ENCODE results near the gene CARMIL1.

CARMIL1 gene

DNA sequence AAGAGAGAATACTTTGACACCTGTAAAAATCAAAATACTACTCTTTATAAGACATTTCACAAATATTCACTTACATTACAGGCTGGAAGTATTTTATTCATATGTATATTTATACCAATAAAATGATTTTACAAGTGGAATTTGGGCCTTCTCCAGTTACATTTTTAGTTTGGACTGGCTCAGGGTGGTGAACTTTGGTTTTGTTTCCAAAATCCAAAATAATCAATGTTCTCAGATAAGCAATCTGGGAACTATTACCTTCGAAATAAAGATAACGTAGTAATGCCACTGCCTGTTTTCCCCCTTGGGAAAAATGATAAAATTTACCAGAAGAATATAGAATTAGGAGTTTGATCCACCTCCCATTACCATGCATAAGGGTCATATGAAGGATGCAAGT lies 341.2 kb downstream of the CARMIL1 start:
- TF ChIP-seq GATA3 (IDR thresholded peaks at IDR 0.05; ENCODE audit: low read depth, low read length) (no peak), GATA2 (IDR thresholded peaks at IDR 0.05; ENCODE audit: low read depth, low read length) (no peak)

DNA sequence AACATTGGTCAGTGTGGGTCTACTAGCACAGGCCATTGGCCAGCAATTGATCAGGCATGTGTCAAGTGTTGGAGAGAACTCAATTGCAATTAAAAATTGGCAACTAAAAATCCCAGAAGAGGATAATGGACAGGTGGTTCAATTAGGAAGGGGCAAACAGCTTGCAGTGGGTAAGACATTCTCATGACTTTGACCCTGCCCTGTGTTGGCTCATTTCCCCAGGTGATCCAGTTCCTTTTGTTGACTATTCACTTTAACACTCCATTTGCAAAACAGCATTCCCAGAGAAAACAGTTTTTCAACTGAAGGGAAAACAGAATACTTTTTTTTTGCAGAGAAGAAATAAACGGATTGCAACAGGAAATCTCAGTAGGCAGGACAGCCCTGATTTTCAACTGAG lies 343.9 kb downstream of the CARMIL1 start:
- TF ChIP-seq GATA3 (IDR thresholded peaks at IDR 0.05; ENCODE audit: low read depth, low read length), result no peak
- TF ChIP-seq GATA2 (IDR thresholded peaks at IDR 0.05; ENCODE audit: low read depth, low read length), result no peak

- TF ChIP-seq GATA3 (IDR thresholded peaks at IDR 0.05; ENCODE audit: low read depth, low read length), result no peak
- TF ChIP-seq GATA2 (IDR thresholded peaks at IDR 0.05; ENCODE audit: low read depth, low read length), result peak; percentile 33; the same call in 1 of the 2 replicates
These were observed 344.7 kb downstream of the CARMIL1 start for GRCh38 chr6:25623879-25624278.

- TF ChIP-seq GATA3 (IDR thresholded peaks at IDR 0.05; ENCODE audit: low read depth, low read length) (no peak), GATA2 (IDR thresholded peaks at IDR 0.05; ENCODE audit: low read depth, low read length) (no peak)
These were observed 347.8 kb downstream of the CARMIL1 start for GRCh38 chr6:25627001-25627400.

DNA sequence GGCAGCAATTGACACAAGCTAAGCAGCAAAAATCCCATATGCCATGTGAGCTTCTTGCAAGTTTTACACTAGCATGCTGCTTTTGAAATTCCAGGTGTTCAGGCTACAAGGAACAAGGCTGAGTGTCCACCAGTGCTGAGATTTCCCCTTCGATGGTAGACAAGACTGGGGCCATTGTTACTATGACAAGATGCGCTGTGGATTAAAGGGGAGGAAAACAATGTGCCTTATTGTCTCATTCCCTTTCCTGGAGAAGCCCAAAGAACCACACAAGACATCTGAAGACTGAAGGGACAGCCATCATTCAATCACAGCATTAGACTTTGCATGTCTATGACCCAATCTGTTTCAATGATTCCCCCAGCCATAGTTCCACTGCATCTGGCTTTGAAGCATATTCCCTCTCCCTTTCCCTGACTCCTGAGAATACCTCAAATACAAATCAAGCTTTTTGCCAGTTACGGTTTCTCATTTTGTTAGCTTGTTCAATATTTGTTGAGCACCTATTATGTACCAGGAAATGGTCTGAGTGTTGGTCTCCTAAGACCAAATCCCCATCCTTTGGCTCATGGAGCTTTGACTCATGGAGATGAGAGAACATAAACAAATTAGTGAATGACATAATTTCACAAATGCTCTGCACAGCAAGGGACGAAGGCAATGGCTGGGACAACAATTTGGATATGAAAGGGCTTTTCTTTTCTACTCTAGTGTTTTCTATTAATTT lies 349.5 kb downstream of the CARMIL1 start:
- TF ChIP-seq GATA3 (IDR thresholded peaks at IDR 0.05; ENCODE audit: low read depth, low read length) (no peak), GATA2 (IDR thresholded peaks at IDR 0.05; ENCODE audit: low read depth, low read length) (no peak)

GRCh38 chr6:25629198-25629576 lies 350.0 kb downstream of the CARMIL1 start:
- TF ChIP-seq GATA2 (IDR thresholded peaks at IDR 0.05; ENCODE audit: low read depth, low read length) (peak; percentile 29; the same call in 1 of the 2 replicates), GATA3 (IDR thresholded peaks at IDR 0.05; ENCODE audit: low read depth, low read length) (no peak)

DNA sequence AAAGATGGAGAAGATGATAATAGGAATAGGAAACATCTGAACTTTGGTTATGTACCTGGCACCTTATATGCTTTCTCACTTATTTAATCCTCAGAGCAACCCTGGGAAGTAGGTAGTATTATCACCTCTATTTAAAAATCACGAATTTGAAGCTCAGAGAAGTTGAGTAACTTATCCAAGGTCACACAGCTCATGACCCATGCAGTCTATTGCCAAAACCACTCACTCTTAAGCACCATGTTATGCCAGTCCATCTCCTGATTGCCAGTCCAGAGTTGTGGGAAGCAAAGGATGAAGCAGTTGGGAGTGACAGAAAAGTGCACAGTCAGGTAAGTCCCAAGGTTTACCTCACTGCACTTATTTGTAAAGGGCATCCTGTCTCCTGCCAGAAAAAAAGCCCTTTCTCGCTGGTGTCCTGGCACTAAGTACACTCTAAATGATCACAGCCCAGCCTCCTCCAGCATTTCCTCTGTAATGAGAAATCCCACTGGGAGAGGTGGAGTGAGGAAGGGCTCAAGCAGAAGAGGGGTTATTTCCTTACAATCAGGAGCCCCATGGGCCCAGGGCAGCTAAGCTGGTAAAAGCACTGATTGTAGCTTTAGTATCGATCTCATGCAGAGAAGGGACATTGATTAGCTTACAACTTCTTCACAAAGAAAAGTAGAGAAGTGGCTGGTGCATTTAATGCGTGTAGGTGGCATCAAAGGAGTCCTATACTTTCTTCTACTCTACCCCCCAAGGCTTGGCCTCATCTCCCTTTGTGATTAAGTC lies 351.5 kb downstream of the CARMIL1 start:
- TF ChIP-seq GATA3 (IDR thresholded peaks at IDR 0.05; ENCODE audit: low read depth, low read length) (no peak), GATA2 (IDR thresholded peaks at IDR 0.05; ENCODE audit: low read depth, low read length) (no peak)

DNA sequence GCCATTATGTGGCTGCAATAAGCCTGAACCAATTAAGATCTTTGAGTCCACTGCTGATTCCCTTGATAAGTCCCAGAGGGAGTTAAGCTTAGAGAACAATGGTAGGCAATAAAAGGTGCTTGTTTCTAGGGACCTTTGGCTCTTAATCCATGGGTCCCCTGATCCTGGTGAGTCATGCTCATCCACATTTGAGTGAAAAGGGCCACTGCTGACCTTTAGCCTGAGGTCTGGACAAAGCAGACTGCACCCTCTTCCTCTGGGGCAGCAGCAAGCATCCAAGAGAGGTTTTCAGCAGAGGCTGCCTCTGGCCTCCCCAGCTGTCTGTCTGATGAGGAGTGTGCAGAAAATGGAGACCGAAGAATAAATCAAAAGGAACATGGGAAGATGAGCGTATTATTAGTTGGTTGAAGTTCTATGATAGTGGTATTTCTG lies 356.7 kb downstream of the CARMIL1 start:
- TF ChIP-seq GATA2 (IDR thresholded peaks at IDR 0.05; ENCODE audit: low read depth, low read length) (peak; percentile 56; the same call in 1 of the 2 replicates), GATA3 (IDR thresholded peaks at IDR 0.05; ENCODE audit: low read depth, low read length) (0 out of 2 replicates have a peak, but pooled peaks have one; percentile 30)

DNA sequence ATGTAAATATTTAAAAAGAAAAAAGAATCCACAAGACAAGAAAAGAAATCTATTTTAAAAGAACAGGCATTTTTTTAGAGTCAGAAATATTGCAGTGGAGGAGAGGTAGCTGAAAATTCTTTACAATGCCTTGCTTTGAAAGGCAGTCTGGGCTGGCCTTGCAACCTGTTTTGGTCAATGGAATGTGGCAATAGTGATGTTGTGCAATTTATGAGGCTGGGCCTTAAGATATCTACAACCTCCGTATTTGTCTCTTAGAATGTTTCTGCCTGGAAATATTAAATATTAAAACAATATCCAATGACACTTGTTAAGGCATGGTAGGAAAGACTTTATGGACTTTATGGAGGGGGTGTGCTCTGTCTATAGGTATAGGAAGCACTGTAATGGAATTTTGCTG lies 358.0 kb downstream of the CARMIL1 start:
- TF ChIP-seq GATA2 (IDR thresholded peaks at IDR 0.05; ENCODE audit: low read depth, low read length) (no peak), GATA3 (IDR thresholded peaks at IDR 0.05; ENCODE audit: low read depth, low read length) (no peak)

DNA sequence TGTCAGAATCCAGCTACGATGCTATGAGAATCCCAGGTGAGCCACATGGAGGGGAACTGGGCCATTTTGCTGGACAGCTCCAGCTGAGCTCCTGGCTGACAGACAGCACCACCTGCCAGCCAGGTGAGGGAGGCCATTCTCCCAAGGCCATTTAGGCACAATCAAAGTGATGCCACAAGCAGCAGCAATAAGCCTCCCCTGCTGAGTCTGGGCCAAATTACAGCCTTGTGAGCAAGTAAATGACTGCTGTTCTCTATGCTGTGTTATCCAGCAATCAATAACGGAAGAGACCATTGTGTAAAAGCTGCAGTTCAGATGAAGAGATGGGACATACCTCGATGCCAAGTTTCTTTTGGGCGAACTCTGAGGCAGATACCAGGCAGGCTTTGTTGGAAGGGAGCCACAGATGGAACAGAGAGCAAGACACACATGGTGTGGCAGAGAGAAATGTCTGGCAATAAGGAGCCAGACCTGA lies 358.8 kb downstream of the CARMIL1 start:
- TF ChIP-seq GATA3 (IDR thresholded peaks at IDR 0.05; ENCODE audit: low read depth, low read length), result peak; percentile 64
- TF ChIP-seq GATA2 (IDR thresholded peaks at IDR 0.05; ENCODE audit: low read depth, low read length), result peak; percentile 88

DNA sequence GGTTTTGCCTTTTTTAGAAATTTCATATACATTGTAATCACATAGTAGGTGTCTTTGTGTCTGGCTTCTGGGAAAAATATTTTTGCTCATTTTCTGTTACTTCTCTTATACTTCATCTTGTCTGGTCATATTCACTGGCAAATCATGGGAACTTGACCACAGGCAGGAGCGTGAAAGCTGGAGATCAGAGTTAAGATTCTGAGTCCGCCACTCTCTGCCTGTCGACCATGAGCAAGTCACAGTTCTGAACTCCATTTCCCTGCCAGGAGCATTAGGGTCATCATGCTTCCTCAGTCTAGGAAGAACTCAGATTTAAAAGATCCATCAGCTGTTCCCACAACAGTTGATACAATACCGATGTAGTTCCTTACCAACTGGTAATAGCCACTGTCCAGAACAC lies 360.5 kb downstream of the CARMIL1 start:
- TF ChIP-seq GATA2 (IDR thresholded peaks at IDR 0.05; ENCODE audit: low read depth, low read length) (no peak), GATA3 (IDR thresholded peaks at IDR 0.05; ENCODE audit: low read depth, low read length) (no peak)

DNA sequence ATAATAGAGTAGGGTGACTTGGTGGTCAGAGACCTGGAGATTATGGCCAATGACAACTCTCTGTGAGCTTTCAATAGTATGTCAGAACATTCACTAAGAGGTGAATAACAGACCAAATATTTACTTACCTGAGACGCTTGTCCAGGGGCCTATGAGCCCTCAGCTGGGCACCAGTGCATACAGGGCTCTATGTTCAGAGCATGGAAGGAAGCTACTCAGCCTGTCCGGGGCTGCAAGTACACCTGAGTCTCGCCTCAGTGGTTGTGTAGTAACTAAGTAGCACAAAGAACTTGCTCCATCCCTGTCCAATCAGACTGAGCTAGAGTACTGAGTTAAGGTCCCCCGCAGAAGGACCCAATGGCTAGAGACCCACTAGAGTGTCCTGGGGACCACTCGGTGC lies 361.3 kb downstream of the CARMIL1 start:
- TF ChIP-seq GATA3 (IDR thresholded peaks at IDR 0.05; ENCODE audit: low read depth, low read length), result no peak
- no peak for TF ChIP-seq GATA2 (IDR thresholded peaks at IDR 0.05; ENCODE audit: low read depth, low read length)

DNA sequence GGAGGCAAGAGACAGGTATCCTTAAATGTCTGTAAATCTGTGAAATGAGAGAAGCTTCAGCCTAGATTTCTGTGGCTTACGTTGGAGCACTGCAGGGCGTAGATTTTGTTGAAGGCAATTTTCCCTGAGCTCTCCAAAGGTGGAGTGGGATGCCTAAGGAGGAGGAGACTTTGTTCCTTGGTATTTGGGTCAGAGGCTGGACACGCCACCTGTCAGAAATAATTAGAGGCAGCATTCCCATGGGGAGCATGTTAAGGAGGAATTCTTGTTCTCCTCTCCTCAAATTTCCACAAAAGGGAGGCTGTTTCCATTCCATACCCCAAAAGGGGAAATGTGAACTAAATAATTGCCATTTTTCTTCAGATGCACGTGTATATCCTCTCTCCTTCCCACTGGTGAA lies 361.7 kb downstream of the CARMIL1 start:
- TF ChIP-seq GATA2 (IDR thresholded peaks at IDR 0.05; ENCODE audit: low read depth, low read length) (no peak), GATA3 (IDR thresholded peaks at IDR 0.05; ENCODE audit: low read depth, low read length) (no peak)

DNA sequence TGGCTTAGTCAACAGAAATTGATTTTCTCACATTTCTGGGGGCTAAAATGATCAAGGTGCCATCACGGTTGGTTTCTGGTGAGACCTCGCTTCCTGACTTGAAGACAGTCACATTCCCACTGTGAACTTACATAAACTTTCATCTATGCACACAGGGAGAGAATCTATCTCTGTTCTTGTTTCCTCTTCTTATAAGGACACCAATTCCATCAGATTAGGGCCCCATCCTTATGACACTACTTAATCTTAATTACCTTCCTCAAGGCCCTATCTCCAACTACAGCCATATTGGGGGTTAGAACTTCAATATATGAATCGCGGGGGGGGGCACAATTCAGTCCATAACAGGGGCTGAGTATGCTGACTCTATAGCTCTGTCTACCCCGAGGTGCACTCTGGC lies 362.2 kb downstream of the CARMIL1 start:
- no peak for TF ChIP-seq GATA2 (IDR thresholded peaks at IDR 0.05; ENCODE audit: low read depth, low read length)
- TF ChIP-seq GATA3 (IDR thresholded peaks at IDR 0.05; ENCODE audit: low read depth, low read length), result no peak

Data from SH-SY5Y (cell line).